GM12878 (cell line): ENCODE data around the gene KCNK17. TPM values are rescaled to one million over a fixed set of nuclear protein-coding genes. Genes with fewer than 3 reads are reported as not detected.

Experiments used
- ATAC-seq: fragments of 200-7000 bp; cut with Tn5 transposase; 3 replicates; pipeline ENCODE4 v1.9.1; 2020; ENCODE audit warnings: mild to moderate bottlenecking, moderate library complexity
- BruUV-seq: library from RNA; stranded (reverse); fragments of 400-500 nt; replicated peaks from 2 replicates; lab custom pipeline; 2021; lab: Mats Ljungman, UMichigan
- CTCF ChIA-PET: fragments of 300-600 bp; sonication (Branson Sonifier 250); formaldehyde crosslinking; extraction: SDS; loops from one replicate; lab custom pipeline; 2021; ENCODE audit warnings: inconsistent platforms; lab: Yijun Ruan, JAX
- POLR2A ChIA-PET: fragments of 350-600 bp; formaldehyde crosslinking; extraction: SDS; loops from one replicate; lab custom pipeline; 2021; ENCODE audit warnings: inconsistent platforms; lab: Charles Lee
- RAD21 ChIA-PET: fragments of 300-600 bp; sonication (Branson Sonifier 250); formaldehyde crosslinking; loops from one replicate; lab custom pipeline; 2023; ENCODE audit warnings: antibody characterized with exemption; ENCODE audit not compliant: unreplicated experiment; lab: Charles Lee
- SMC1A ChIA-PET: fragments of 300-600 bp; sonication (Branson Sonifier 250); formaldehyde crosslinking; loops from one replicate; lab custom pipeline; 2023; ENCODE audit not compliant: unreplicated experiment, uncharacterized antibody; lab: Charles Lee
- DNase-seq: peaks from one replicate; pipeline ENCODE4 v3.0.0-alpha.2; 2011; ENCODE audit warnings: low read depth, low spot score
- FAIRE-seq: peaks from 3 replicates; lab custom pipeline; 2011; peaks lifted over from hg19 to GRCh38; lab: Jason Lieb, UNC
- H2AFZ ChIP-seq: 2 replicates; pipeline ENCODE4 v1.6.0; 2011; ENCODE audit warnings: low read depth, low read length, control low read depth; ENCODE audit not compliant: control insufficient read depth
- H3K27ac ChIP-seq: 2 replicates; pipeline ENCODE4 v1.5.1; 2011; ENCODE audit warnings: control low read depth; ENCODE audit not compliant: control insufficient read depth, insufficient read depth
- H3K27me3 ChIP-seq, 2 experiments: replicated peaks in 1 of 2; 2 replicates each; pipeline versions ENCODE4 v1.6.0 to v1.6.1; 2011; ENCODE audit warnings: low read length in 1 of 2; ENCODE audit not compliant: control insufficient read depth in 2 of 2, insufficient read depth in 2 of 2
- H3K36me3 ChIP-seq, 2 experiments: 2 replicates each; pipeline ENCODE4 v1.5.1; 2011; ENCODE audit warnings: low read length in 1 of 2; ENCODE audit not compliant: control insufficient read depth in 2 of 2, insufficient read depth in 2 of 2
- H3K4me1 ChIP-seq: 2 replicates; pipeline ENCODE4 v1.6.1; 2011; ENCODE audit warnings: mild to moderate bottlenecking, low read length, moderate library complexity, mixed read lengths; ENCODE audit not compliant: control insufficient read depth, insufficient read depth
- H3K4me2 ChIP-seq: 2 replicates; pipeline ENCODE4 v1.6.0; 2011; ENCODE audit warnings: control low read depth; ENCODE audit not compliant: control insufficient read depth, insufficient read depth
- H3K4me3 ChIP-seq: fragments of 200-600 bp; sonication (generic); 2 replicates; pipeline ENCODE4 v1.5.1; 2016
- H3K79me2 ChIP-seq: 2 replicates; pipeline ENCODE4 v1.6.0; 2011; ENCODE audit warnings: low read length; ENCODE audit not compliant: control insufficient read depth, insufficient read depth
- H3K9ac ChIP-seq: 2 replicates; pipeline ENCODE4 v1.8.0; 2011; ENCODE audit warnings: low read length, control low read depth, mixed read lengths; ENCODE audit not compliant: control insufficient read depth, insufficient read depth
- H3K9me3 ChIP-seq: replicated peaks from 3 replicates; pipeline ENCODE4 v1.5.1; 2011; ENCODE audit warnings: mild to moderate bottlenecking, low read length; ENCODE audit not compliant: control insufficient read depth, insufficient read depth
- H4K20me1 ChIP-seq: 2 replicates; pipeline ENCODE4 v1.6.0; 2011; ENCODE audit not compliant: control insufficient read depth, insufficient read depth
- FOXK2 ChIP-seq: fragments of 450-650 bp; IDR thresholded peaks from 2 replicates; pipeline ENCODE4 v1.6.1; 2017; ENCODE audit warnings: mild to moderate bottlenecking, moderate library complexity
- HDAC6 ChIP-seq: fragments of 200-600 bp; sonication (generic); IDR thresholded peaks from one replicate; pipeline ENCODE4 v1.8.0; 2017; ENCODE audit warnings: antibody characterized with exemption; ENCODE audit not compliant: unreplicated experiment
- IRF5 ChIP-seq: fragments of 450-650 bp; IDR thresholded peaks from 2 replicates; pipeline ENCODE4 v1.6.1; 2017; ENCODE audit warnings: borderline replicate concordance
- KDM1A ChIP-seq: fragments of 200-600 bp; sonication (generic); IDR thresholded peaks from 2 replicates; pipeline ENCODE4 v1.6.1; 2016; ENCODE audit warnings: borderline replicate concordance
- MXI1 ChIP-seq: fragments of 150-350 bp; IDR thresholded peaks from 2 replicates; pipeline ENCODE4 v1.6.1; 2011; ENCODE audit warnings: low read depth, mild to moderate bottlenecking, inconsistent platforms, low read length, improper control_type of control experiment
- SMARCA5 ChIP-seq: fragments of 450-650 bp; IDR thresholded peaks from 2 replicates; pipeline ENCODE4 v1.6.1; 2017; ENCODE audit warnings: mild to moderate bottlenecking
- SREBF1 ChIP-seq: IDR thresholded peaks from 2 replicates; pipeline ENCODE4 v1.6.1; 2012; ENCODE audit warnings: mild to moderate bottlenecking, low read length
- ZNF622 ChIP-seq: fragments of 450-650 bp; IDR thresholded peaks from 2 replicates; pipeline ENCODE4 v1.6.1; 2017; ENCODE audit warnings: mild to moderate bottlenecking, inconsistent platforms
- WGBS: methylation state at CpG from one replicate; pipeline ENCODE4 v1.1.6; 2016; ENCODE audit warnings: low lambda C conversion rate; ENCODE audit not compliant: insufficient replicate concordance, insufficient coverage; ENCODE audit errors: missing lambda C conversion rate; 5-methylcytosine and 5-hydroxymethylcytosine counted together
- in situ Hi-C: fragments of 300-500 bp; cut with MboI; formaldehyde crosslinking; loops from 9 replicates; pipeline ENCODE4 v1.14.3; 2018; ENCODE audit warnings: mixed read lengths
- intact Hi-C: fragments of 100-400 bp; cut with micrococcal nuclease; formaldehyde crosslinking; loops from one replicate; pipeline ENCODE4 v1.14.2; 2022; ENCODE audit not compliant: unreplicated experiment
- polyA plus RNA-seq, 11 experiments: library from polyadenylated mRNA; depleted of rRNA in 4 of 11; unstranded in 6 of 11; stranded (reverse) in 5 of 11; fragments of >200 nt; fragmentation: Nextera tagmentation in 4 of 11; fragmentation: Illumina TruSeq in 1 of 11; extraction: Ambion mirVana in 4 of 11; extraction: Trizol in 1 of 11; gene quantifications; 1 replicate in 1 of 11; 2 replicates in 10 of 11; pipeline versions ENCODE4 v1.2.1 to v1.2.3, GENCODE V29; 2011 to 2016; ENCODE audit warnings: inconsistent platforms in 2 of 11, missing spikeins in 2 of 11, low read depth in 1 of 11
- total RNA-seq, 4 experiments: library from RNA; depleted of rRNA in 3 of 4; stranded (reverse); fragments of >200 nt in 3 of 4; fragmentation: Illumina TruSeq in 1 of 4; extraction: Trizol in 1 of 4; gene quantifications; 2 replicates each; pipeline versions ENCODE4 v1.2.1 to v1.2.3, GENCODE V29; 2013 to 2021
- TF ChIP-seq, protein P1 (sequence below): fragments of 450-650 bp; IDR thresholded peaks from 2 replicates; pipeline ENCODE4 v1.6.1; 2018; ENCODE audit warnings: borderline replicate concordance, mild to moderate bottlenecking; ENCODE audit not compliant: partially characterized antibody
- TF ChIP-seq, protein P2 (sequence below): fragments of 450-650 bp; formaldehyde crosslinking; IDR thresholded peaks from 2 replicates; pipeline ENCODE4 v1.4.0; 2020; ENCODE audit warnings: mild to moderate bottlenecking, moderate library complexity

KCNK17 gene
- total and polyA plus RNA-seq, 10 of the 15 experiments (the other 5 are each of a cell fraction or from before 2014, with no cell fraction given): not detected

- Histone ChIP-seq H2AFZ (no peak overlapping the region), H3K36me3 (no peaks in the 10 kb centered on the region), H3K79me2 (no peaks in the 10 kb centered on the region), H3K27me3 (peaks cover 0 to 5% of the 10 kb centered on the region in 2 experiments; a peak in 3 of 4 replicates), H3K9ac (no peak overlapping the region), H3K4me3 (no peak overlapping the region), H4K20me1 (no peaks in the 10 kb centered on the region), H3K9me3 (no peaks in the 10 kb centered on the region), H3K27ac (no peak overlapping the region), H3K4me1 (0 out of 2 replicates have a peak, but pooled peaks cover 2% of the 10 kb centered on the region)
- intact Hi-C loops: no loop called here
- no TSS peak for BruUV-seq
- ChIA-PET SMC1A (no interaction called here), RAD21 (no interaction called here)
- 18% methylated on average over 10 of the region's 10 CpGs for WGBS
- in situ Hi-C loops: no loop called here
- FAIRE-seq: no peak
- no peak for DNase-seq
- ATAC-seq: no peak
- TF ChIP-seq FOXK2 (no peak), SREBF1 (no peak), KDM1A (no peak), HDAC6 (no peak), MXI1 (no peak), SMARCA5 (no peak), ZNF622 (no peak), IRF5 (no peak)
- TF ChIP-seq, protein P1, sequence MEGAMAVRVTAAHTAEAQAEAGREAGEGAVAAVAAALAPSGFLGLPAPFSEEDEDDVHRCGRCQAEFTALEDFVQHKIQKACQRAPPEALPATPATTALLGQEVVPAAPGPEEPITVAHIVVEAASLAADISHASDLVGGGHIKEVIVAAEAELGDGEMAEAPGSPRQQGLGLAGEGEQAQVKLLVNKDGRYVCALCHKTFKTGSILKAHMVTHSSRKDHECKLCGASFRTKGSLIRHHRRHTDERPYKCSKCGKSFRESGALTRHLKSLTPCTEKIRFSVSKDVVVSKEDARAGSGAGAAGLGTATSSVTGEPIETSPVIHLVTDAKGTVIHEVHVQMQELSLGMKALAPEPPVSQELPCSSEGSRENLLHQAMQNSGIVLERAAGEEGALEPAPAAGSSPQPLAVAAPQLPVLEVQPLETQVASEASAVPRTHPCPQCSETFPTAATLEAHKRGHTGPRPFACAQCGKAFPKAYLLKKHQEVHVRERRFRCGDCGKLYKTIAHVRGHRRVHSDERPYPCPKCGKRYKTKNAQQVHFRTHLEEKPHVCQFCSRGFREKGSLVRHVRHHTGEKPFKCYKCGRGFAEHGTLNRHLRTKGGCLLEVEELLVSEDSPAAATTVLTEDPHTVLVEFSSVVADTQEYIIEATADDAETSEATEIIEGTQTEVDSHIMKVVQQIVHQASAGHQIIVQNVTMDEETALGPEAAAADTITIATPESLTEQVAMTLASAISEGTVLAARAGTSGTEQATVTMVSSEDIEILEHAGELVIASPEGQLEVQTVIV: no peak
- TF ChIP-seq, protein P2, sequence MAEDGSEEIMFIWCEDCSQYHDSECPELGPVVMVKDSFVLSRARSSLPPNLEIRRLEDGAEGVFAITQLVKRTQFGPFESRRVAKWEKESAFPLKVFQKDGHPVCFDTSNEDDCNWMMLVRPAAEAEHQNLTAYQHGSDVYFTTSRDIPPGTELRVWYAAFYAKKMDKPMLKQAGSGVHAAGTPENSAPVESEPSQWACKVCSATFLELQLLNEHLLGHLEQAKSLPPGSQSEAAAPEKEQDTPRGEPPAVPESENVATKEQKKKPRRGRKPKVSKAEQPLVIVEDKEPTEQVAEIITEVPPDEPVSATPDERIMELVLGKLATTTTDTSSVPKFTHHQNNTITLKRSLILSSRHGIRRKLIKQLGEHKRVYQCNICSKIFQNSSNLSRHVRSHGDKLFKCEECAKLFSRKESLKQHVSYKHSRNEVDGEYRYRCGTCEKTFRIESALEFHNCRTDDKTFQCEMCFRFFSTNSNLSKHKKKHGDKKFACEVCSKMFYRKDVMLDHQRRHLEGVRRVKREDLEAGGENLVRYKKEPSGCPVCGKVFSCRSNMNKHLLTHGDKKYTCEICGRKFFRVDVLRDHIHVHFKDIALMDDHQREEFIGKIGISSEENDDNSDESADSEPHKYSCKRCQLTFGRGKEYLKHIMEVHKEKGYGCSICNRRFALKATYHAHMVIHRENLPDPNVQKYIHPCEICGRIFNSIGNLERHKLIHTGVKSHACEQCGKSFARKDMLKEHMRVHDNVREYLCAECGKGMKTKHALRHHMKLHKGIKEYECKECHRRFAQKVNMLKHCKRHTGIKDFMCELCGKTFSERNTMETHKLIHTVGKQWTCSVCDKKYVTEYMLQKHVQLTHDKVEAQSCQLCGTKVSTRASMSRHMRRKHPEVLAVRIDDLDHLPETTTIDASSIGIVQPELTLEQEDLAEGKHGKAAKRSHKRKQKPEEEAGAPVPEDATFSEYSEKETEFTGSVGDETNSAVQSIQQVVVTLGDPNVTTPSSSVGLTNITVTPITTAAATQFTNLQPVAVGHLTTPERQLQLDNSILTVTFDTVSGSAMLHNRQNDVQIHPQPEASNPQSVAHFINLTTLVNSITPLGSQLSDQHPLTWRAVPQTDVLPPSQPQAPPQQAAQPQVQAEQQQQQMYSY (CRISPR knock-in tag): no peak
- TF ChIP-seq, all 136 proteins: peak for 0
- H3K4me2 ChIP-seq: no peak overlapping the region
- ChIA-PET CTCF (no interaction called here), POLR2A (no interaction called here)
Measured at GRCh38 chr6:39298061-39298460, 16.2 kb downstream of the KCNK17 start.
